ENCODE measurements around the gene FBLN5.

GRCh38 chr14:91857614-91858013 is 89.9 kb downstream of the FBLN5 start:
- TF ChIP-seq, protein P1, sequence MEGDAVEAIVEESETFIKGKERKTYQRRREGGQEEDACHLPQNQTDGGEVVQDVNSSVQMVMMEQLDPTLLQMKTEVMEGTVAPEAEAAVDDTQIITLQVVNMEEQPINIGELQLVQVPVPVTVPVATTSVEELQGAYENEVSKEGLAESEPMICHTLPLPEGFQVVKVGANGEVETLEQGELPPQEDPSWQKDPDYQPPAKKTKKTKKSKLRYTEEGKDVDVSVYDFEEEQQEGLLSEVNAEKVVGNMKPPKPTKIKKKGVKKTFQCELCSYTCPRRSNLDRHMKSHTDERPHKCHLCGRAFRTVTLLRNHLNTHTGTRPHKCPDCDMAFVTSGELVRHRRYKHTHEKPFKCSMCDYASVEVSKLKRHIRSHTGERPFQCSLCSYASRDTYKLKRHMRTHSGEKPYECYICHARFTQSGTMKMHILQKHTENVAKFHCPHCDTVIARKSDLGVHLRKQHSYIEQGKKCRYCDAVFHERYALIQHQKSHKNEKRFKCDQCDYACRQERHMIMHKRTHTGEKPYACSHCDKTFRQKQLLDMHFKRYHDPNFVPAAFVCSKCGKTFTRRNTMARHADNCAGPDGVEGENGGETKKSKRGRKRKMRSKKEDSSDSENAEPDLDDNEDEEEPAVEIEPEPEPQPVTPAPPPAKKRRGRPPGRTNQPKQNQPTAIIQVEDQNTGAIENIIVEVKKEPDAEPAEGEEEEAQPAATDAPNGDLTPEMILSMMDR (IDR thresholded peaks at IDR 0.05) = no peak
- no peak for TF ChIP-seq POLR2AphosphoS5 (IDR thresholded peaks at IDR 0.05)

Measured in breast epithelium (tissue), 3 donors.